Suprapubic skin (tissue), 3 donors: ENCODE data around the gene DDR2.

Experiments used
- CTCF ChIP-seq, 2 donors: fragments of 200-600 bp in 1 of 2; fragments of 450-650 bp in 1 of 2; sonication (generic) in 1 of 2; IDR thresholded peaks; one replicate each; pipeline ENCODE4 v1.5.1; 2016 to 2019; ENCODE audit warnings: antibody characterized with exemption in 2 of 2, mild to moderate bottlenecking in 1 of 2, moderate library complexity in 1 of 2
- POLR2A ChIP-seq, 2 donors: fragments of 450-650 bp; IDR thresholded peaks; one replicate each; pipeline ENCODE4 v1.6.1; 2017; ENCODE audit warnings: antibody characterized with exemption in 2 of 2, mild to moderate bottlenecking in 2 of 2, moderate library complexity in 2 of 2

- TF ChIP-seq POLR2A (IDR thresholded peaks at IDR 0.05) = no peak
- TF ChIP-seq CTCF (IDR thresholded peaks at IDR 0.05) = no peak
These were observed 47.0 kb downstream of the DDR2 start for GRCh38 chr1:162679298-162679697.
